HepG2 (cell line): ENCODE measurements around the gene SMURF2. TPM values are rescaled to one million over a fixed set of nuclear protein-coding genes. Genes with fewer than 3 reads are reported as not detected.

Experiments used
- BCLAF1 ChIP-seq: fragments of 450-650 bp; IDR thresholded peaks from 2 replicates; pipeline ENCODE4 v1.6.1; 2017; ENCODE audit warnings: mild to moderate bottlenecking
- FLYWCH1 ChIP-seq: sonication (generic); formaldehyde crosslinking; IDR thresholded peaks from 2 replicates; pipeline ENCODE4 v1.8.1; 2023; ENCODE audit warnings: mild to moderate bottlenecking, missing genetic modification reagents
- FOXA3 ChIP-seq: IDR thresholded peaks from 2 replicates; pipeline ENCODE4 v1.6.1; 2016; ENCODE audit warnings: missing genetic modification reagents, missing compliant biosample characterization
- GTF2F1 ChIP-seq: fragments of 150-350 bp; IDR thresholded peaks from 2 replicates; pipeline ENCODE4 v1.6.1; 2014; ENCODE audit warnings: low read length
- KDM1A ChIP-seq: IDR thresholded peaks from 2 replicates; pipeline ENCODE4 v1.6.1; 2016; ENCODE audit warnings: missing compliant biosample characterization
- NCOA2 ChIP-seq: sonication (generic); formaldehyde crosslinking; IDR thresholded peaks from 2 replicates; pipeline ENCODE4 v1.8.0; 2022; ENCODE audit warnings: inconsistent platforms
- NFKB2 ChIP-seq: sonication (generic); formaldehyde crosslinking; IDR thresholded peaks from 2 replicates; pipeline ENCODE4 v1.4.0; 2020; ENCODE audit warnings: missing genetic modification reagents, borderline replicate concordance
- PATZ1 ChIP-seq: sonication (generic); formaldehyde crosslinking; IDR thresholded peaks from 2 replicates; pipeline ENCODE4 v1.4.0; 2020; ENCODE audit warnings: missing genetic modification reagents
- REPIN1 ChIP-seq: sonication (generic); formaldehyde crosslinking; IDR thresholded peaks from 2 replicates; pipeline ENCODE4 v1.8.0; 2022; ENCODE audit warnings: missing genetic modification reagents, low read depth, mild to moderate bottlenecking, borderline replicate concordance
- SRF ChIP-seq: IDR thresholded peaks from 2 replicates; pipeline ENCODE4 v1.6.1; 2011; ENCODE audit warnings: mild to moderate bottlenecking, low read depth, low read length, moderate library complexity
- ZNF329 ChIP-seq: sonication (generic); formaldehyde crosslinking; IDR thresholded peaks from 2 replicates; pipeline ENCODE4 v1.9.0; 2021; ENCODE audit warnings: low read depth, mild to moderate bottlenecking, missing genetic modification reagents
- ZNF468 ChIP-seq: sonication (generic); formaldehyde crosslinking; IDR thresholded peaks from 2 replicates; pipeline ENCODE4 v1.8.0; 2022; ENCODE audit warnings: mild to moderate bottlenecking, moderate library complexity, missing genetic modification reagents
- ZNF724P ChIP-seq: sonication (generic); formaldehyde crosslinking; IDR thresholded peaks from 2 replicates; pipeline ENCODE4 v1.8.0; 2022; ENCODE audit warnings: missing genetic modification reagents, borderline replicate concordance
- ZNF746 ChIP-seq: sonication (generic); formaldehyde crosslinking; IDR thresholded peaks from 2 replicates; pipeline ENCODE4 v1.8.0; 2022; ENCODE audit warnings: mild to moderate bottlenecking, missing genetic modification reagents
- ZNF878 ChIP-seq: sonication (generic); formaldehyde crosslinking; IDR thresholded peaks from 2 replicates; pipeline ENCODE4 v1.8.1; 2023; ENCODE audit warnings: mild to moderate bottlenecking, missing genetic modification reagents, moderate library complexity
- polyA plus RNA-seq, 8 experiments: library from polyadenylated mRNA; depleted of rRNA in 3 of 8; stranded (reverse) in 7 of 8; unstranded in 1 of 8; fragments of >200 nt; fragmentation: Illumina TruSeq in 4 of 8; extraction: Trizol in 4 of 8; gene quantifications; 2 replicates each; pipeline versions ENCODE4 v1.2.1 to v1.2.3, GENCODE V29; 2011 to 2016; ENCODE audit warnings: low read depth in 4 of 8, missing spikeins in 1 of 8, mixed read lengths in 1 of 8; ENCODE audit not compliant: insufficient read depth in 1 of 8
- total RNA-seq, 5 experiments: library from RNA; depleted of rRNA; stranded (reverse); fragments of >200 nt; fragmentation: Illumina TruSeq; extraction: Trizol; gene quantifications; 2 replicates each; pipeline ENCODE4 v1.2.3, GENCODE V29; 2016; ENCODE audit warnings: low read depth in 1 of 5
- TF ChIP-seq, protein P1 (sequence below): sonication (generic); formaldehyde crosslinking; IDR thresholded peaks from 2 replicates; pipeline ENCODE4 v1.5.0; 2020; ENCODE audit warnings: mild to moderate bottlenecking, missing genetic modification reagents
- TF ChIP-seq, protein P2 (sequence below): sonication (generic); formaldehyde crosslinking; IDR thresholded peaks from 2 replicates; pipeline ENCODE4 v1.4.0; 2020; ENCODE audit warnings: missing genetic modification reagents
- TF ChIP-seq, protein P3 (sequence below): sonication (generic); formaldehyde crosslinking; IDR thresholded peaks from 2 replicates; pipeline ENCODE4 v1.5.1; 2020; ENCODE audit warnings: mild to moderate bottlenecking, moderate library complexity, missing genetic modification reagents

SMURF2 gene
- total and polyA plus RNA-seq, 2 of the 13 experiments (the other 11 are each of a cell fraction or from before 2014, with no cell fraction given) = 14.9 to 24.3 TPM

DNA sequence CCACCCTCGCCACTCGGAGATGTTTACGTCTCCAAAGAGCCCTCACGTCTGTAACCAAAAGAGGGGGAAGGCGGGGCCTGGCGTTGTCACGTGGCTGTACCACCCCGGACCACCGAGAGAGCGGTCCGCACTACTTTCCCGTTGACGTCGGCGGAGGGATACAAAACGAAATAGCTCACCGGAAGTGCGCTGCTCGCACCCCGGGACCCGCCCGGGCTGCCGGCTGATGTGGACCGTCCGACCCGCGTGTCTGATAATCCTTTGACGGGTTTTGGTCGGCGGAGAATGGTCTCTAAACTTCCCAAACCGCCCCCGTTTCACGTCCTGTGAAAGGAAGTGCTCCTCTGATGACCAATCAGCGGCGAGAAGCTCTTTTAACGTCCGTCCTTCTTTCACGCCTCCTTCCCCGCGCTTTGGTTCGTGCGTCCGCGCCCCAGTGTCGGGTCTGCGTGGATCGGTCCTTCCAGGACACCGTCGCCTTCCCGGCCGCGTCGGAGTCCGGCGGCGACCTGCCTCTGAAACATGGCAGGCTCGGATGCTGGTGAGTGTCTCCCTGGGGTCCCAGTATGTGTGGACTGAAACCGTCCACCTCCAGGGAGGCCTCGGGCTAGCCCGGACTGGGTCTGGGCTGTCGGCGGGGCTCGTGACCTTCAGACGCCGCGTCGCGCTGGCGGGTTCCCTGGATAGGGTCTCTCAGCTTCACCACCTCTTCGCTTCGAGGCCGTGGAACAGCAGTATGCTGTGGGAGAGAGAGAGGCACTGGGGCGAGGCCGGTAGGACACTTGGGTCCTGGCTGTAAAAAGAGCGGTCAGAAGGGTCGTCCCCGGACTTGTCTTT is 155.3 kb downstream of the SMURF2 start, which contains the start of gene CEP95 (continued):
- TF ChIP-seq FOXA3 (CRISPR knock-in tag) (peak; percentile 12; the same call in 1 of the 2 replicates), ZNF746 (CRISPR knock-in tag) (peak; percentile 43; the same call in 1 of the 2 replicates), REPIN1 (CRISPR knock-in tag) (no peak), SRF (peak; percentile 70), ZNF878 (CRISPR knock-in tag) (peak; percentile 96), BCLAF1 (no peak), ZNF329 (CRISPR knock-in tag) (no peak), ZNF724P (CRISPR knock-in tag) (peak; percentile 84; the same call in 1 of the 2 replicates), FLYWCH1 (CRISPR knock-in tag) (no peak), NFKB2 (CRISPR knock-in tag) (peak; percentile 95), PATZ1 (CRISPR knock-in tag) (peak; percentile 46), KDM1A (peak; percentile 64; the same call in 1 of the 2 replicates), GTF2F1 (peak; percentile 28; the same call in 1 of the 2 replicates), ZNF468 (CRISPR knock-in tag) (peak; percentile 16; the same call in 1 of the 2 replicates), NCOA2 (CRISPR knock-in tag) (peak; percentile 49)
- TF ChIP-seq, protein P1, sequence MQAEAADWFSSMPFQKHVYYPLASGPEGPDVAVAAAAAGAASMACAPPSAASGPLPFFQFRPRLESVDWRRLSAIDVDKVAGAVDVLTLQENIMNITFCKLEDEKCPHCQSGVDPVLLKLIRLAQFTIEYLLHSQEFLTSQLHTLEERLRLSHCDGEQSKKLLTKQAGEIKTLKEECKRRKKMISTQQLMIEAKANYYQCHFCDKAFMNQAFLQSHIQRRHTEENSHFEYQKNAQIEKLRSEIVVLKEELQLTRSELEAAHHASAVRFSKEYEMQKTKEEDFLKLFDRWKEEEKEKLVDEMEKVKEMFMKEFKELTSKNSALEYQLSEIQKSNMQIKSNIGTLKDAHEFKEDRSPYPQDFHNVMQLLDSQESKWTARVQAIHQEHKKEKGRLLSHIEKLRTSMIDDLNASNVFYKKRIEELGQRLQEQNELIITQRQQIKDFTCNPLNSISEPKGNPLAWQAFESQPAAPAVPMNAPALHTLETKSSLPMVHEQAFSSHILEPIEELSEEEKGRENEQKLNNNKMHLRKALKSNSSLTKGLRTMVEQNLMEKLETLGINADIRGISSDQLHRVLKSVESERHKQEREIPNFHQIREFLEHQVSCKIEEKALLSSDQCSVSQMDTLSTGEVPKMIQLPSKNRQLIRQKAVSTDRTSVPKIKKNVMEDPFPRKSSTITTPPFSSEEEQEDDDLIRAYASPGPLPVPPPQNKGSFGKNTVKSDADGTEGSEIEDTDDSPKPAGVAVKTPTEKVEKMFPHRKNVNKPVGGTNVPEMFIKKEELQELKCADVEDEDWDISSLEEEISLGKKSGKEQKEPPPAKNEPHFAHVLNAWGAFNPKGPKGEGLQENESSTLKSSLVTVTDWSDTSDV (CRISPR knock-in tag) = peak; percentile 98
- TF ChIP-seq, protein P2, sequence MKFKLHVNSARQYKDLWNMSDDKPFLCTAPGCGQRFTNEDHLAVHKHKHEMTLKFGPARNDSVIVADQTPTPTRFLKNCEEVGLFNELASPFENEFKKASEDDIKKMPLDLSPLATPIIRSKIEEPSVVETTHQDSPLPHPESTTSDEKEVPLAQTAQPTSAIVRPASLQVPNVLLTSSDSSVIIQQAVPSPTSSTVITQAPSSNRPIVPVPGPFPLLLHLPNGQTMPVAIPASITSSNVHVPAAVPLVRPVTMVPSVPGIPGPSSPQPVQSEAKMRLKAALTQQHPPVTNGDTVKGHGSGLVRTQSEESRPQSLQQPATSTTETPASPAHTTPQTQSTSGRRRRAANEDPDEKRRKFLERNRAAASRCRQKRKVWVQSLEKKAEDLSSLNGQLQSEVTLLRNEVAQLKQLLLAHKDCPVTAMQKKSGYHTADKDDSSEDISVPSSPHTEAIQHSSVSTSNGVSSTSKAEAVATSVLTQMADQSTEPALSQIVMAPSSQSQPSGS = no peak; the same call in 1 of the 2 replicates
- TF ChIP-seq, protein P3, sequence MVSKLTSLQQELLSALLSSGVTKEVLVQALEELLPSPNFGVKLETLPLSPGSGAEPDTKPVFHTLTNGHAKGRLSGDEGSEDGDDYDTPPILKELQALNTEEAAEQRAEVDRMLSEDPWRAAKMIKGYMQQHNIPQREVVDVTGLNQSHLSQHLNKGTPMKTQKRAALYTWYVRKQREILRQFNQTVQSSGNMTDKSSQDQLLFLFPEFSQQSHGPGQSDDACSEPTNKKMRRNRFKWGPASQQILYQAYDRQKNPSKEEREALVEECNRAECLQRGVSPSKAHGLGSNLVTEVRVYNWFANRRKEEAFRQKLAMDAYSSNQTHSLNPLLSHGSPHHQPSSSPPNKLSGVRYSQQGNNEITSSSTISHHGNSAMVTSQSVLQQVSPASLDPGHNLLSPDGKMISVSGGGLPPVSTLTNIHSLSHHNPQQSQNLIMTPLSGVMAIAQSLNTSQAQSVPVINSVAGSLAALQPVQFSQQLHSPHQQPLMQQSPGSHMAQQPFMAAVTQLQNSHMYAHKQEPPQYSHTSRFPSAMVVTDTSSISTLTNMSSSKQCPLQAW (CRISPR knock-in tag) = peak; percentile 87
